Right lobe of liver (tissue), 4 donors: ENCODE results near the gene SLC43A3.

Experiments used
- POLR2A ChIP-seq: fragments of 450-650 bp; IDR thresholded peaks from one replicate; pipeline ENCODE4 v1.6.1; 2017; ENCODE audit warnings: antibody characterized with exemption, mild to moderate bottlenecking
- TF ChIP-seq, protein P1 (sequence below), 4 donors: fragments of 200-600 bp in 3 of 4; fragments of 450-650 bp in 1 of 4; IDR thresholded peaks; one replicate each; pipeline versions ENCODE4 v1.5.1 to v1.8.0; 2016 to 2022; ENCODE audit warnings: antibody characterized with exemption in 4 of 4, mild to moderate bottlenecking in 2 of 4
- donor health status: DM: no; HTN: no; CAD: no.
- donor health status: DM: no; HTN: no; CAD: no.
- donor health status: DM: no; HTN: yes; CAD: no.

DNA sequence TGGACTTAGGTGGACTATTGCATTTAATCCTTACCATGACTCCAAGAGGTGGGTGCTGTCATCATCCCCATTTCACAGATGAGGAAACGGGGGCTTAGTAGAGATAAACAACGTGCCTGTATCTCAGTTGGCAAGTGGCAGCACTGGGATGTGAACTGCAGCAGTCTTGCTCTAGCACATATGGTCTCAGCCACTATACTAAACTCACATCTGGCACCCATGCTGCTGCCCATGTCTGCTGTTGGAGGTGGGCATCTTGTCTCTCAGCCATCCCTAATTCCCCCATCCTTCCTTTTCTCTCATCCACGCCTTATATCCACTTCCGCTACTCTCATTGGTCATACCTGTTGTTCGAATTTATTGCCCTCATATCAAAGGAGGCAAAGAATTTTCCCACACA is 49.8 kb downstream of the SLC43A3 start:
- TF ChIP-seq, protein P1, sequence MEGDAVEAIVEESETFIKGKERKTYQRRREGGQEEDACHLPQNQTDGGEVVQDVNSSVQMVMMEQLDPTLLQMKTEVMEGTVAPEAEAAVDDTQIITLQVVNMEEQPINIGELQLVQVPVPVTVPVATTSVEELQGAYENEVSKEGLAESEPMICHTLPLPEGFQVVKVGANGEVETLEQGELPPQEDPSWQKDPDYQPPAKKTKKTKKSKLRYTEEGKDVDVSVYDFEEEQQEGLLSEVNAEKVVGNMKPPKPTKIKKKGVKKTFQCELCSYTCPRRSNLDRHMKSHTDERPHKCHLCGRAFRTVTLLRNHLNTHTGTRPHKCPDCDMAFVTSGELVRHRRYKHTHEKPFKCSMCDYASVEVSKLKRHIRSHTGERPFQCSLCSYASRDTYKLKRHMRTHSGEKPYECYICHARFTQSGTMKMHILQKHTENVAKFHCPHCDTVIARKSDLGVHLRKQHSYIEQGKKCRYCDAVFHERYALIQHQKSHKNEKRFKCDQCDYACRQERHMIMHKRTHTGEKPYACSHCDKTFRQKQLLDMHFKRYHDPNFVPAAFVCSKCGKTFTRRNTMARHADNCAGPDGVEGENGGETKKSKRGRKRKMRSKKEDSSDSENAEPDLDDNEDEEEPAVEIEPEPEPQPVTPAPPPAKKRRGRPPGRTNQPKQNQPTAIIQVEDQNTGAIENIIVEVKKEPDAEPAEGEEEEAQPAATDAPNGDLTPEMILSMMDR (IDR thresholded peaks at IDR 0.05), result no peak
- no peak for TF ChIP-seq POLR2A
